ENCODE results near the gene KIF26A.

The KIF26A gene

GRCh38 chr14:104119488-104120251 lies 18.7 kb upstream of the KIF26A start:
- TF ChIP-seq POLR2A (IDR thresholded peaks at IDR 0.05; ENCODE audit: extremely low read depth, insufficient read length) (no peak), MYC (IDR thresholded peaks at IDR 0.05; ENCODE audit: low read depth, low read length) (no peak), MAX (IDR thresholded peaks at IDR 0.05; ENCODE audit: low read depth, low read length) (no peak), CTCF (IDR thresholded peaks at IDR 0.05; ENCODE audit: low read depth, low read length) (no peak)
- no peak overlapping the region for H3K4me3 ChIP-seq (ENCODE audit: low read depth, low read length)
- no peak for DNase-seq (ENCODE audit: low read depth)

- no peak overlapping the region for H3K4me3 ChIP-seq (ENCODE audit: low read depth, low read length)
- TF ChIP-seq POLR2A (IDR thresholded peaks at IDR 0.05; ENCODE audit: extremely low read depth, insufficient read length) (no peak), CTCF (IDR thresholded peaks at IDR 0.05; ENCODE audit: low read depth, low read length) (no peak), MAX (IDR thresholded peaks at IDR 0.05; ENCODE audit: low read depth, low read length) (no peak), MYC (IDR thresholded peaks at IDR 0.05; ENCODE audit: low read depth, low read length) (no peak)
- DNase-seq (ENCODE audit: low read depth) = no peak
These were observed 18.1 kb upstream of the KIF26A start for GRCh38 chr14:104120281-104120741.

- DNase-seq (ENCODE audit: low read depth) = no peak
- TF ChIP-seq MYC (IDR thresholded peaks at IDR 0.05; ENCODE audit: low read depth, low read length) (no peak), CTCF (IDR thresholded peaks at IDR 0.05; ENCODE audit: low read depth, low read length) (no peak), MAX (IDR thresholded peaks at IDR 0.05; ENCODE audit: low read depth, low read length) (no peak), POLR2A (IDR thresholded peaks at IDR 0.05; ENCODE audit: extremely low read depth, insufficient read length) (no peak)
- H3K4me3 ChIP-seq (ENCODE audit: low read depth, low read length) = no peak overlapping the region
These were observed 17.2 kb upstream of the KIF26A start for GRCh38 chr14:104121142-104121541.

- H3K4me3 ChIP-seq (ENCODE audit: low read depth, low read length) = no peak overlapping the region
- no peak for TF ChIP-seq MYC (IDR thresholded peaks at IDR 0.05; ENCODE audit: low read depth, low read length)
- TF ChIP-seq POLR2A (IDR thresholded peaks at IDR 0.05; ENCODE audit: extremely low read depth, insufficient read length) = no peak
- no peak for TF ChIP-seq MAX (IDR thresholded peaks at IDR 0.05; ENCODE audit: low read depth, low read length)
- no peak for TF ChIP-seq CTCF (IDR thresholded peaks at IDR 0.05; ENCODE audit: low read depth, low read length)
- DNase-seq (ENCODE audit: low read depth) = no peak
These were observed 14.5 kb upstream of the KIF26A start for GRCh38 chr14:104123879-104124278.

GRCh38 chr14:104125011-104125410 lies 13.4 kb upstream of the KIF26A start:
- no peak for TF ChIP-seq CTCF (IDR thresholded peaks at IDR 0.05; ENCODE audit: low read depth, low read length)
- no peak for TF ChIP-seq MYC (IDR thresholded peaks at IDR 0.05; ENCODE audit: low read depth, low read length)
- no peak for TF ChIP-seq POLR2A (IDR thresholded peaks at IDR 0.05; ENCODE audit: extremely low read depth, insufficient read length)
- TF ChIP-seq MAX (IDR thresholded peaks at IDR 0.05; ENCODE audit: low read depth, low read length) = no peak
- no peak overlapping the region for H3K4me3 ChIP-seq (ENCODE audit: low read depth, low read length)
- no peak for DNase-seq (ENCODE audit: low read depth)
